Uterus (tissue), 4 donors: ENCODE data around the gene KCNQ5. TPM values are rescaled to one million over a fixed set of nuclear protein-coding genes. Genes with fewer than 3 reads are reported as not detected.

Source experiments
- DNase-seq, 2 donors: peaks; one replicate each; pipeline ENCODE4 v3.0.0-alpha.2; 2019 to 2020
- H3K27ac ChIP-seq, 2 donors: fragments of 200-600 bp; sonication (generic); 1 replicate in 1 of 2; 2 replicates in 1 of 2; pipeline ENCODE4 v1.5.1; 2016 to 2018
- H3K27me3 ChIP-seq, 2 donors: fragments of 200-600 bp; sonication (generic); one replicate each; pipeline ENCODE4 v1.5.1; 2018 to 2019; ENCODE audit warnings: control low read depth in 1 of 2
- H3K36me3 ChIP-seq, 2 donors: fragments of 200-600 bp; sonication (generic); one replicate each; pipeline ENCODE4 v1.5.1; 2019; ENCODE audit warnings: control low read depth in 1 of 2
- H3K4me1 ChIP-seq, 2 donors: fragments of 200-600 bp; sonication (generic); one replicate each; pipeline ENCODE4 v1.5.1; 2018 to 2019; ENCODE audit warnings: control low read depth in 1 of 2
- H3K4me3 ChIP-seq, 2 donors: fragments of 200-600 bp; sonication (generic); 1 replicate in 1 of 2; 2 replicates in 1 of 2; pipeline ENCODE4 v1.5.1; 2018 to 2019; ENCODE audit warnings: mild to moderate bottlenecking in 1 of 2
- H3K9me3 ChIP-seq, 2 donors: fragments of 200-600 bp; sonication (generic); one replicate each; pipeline ENCODE4 v1.5.1; 2019; ENCODE audit warnings: control low read depth in 1 of 2
- CTCF ChIP-seq, 4 experiments: fragments of 200-600 bp in 2 of 4; fragments of 450-650 bp in 2 of 4; sonication (generic) in 2 of 4; IDR thresholded peaks; one replicate each; pipeline ENCODE4 v1.5.1; 2016 to 2019; ENCODE audit warnings: antibody characterized with exemption in 4 of 4, mild to moderate bottlenecking in 2 of 4, moderate library complexity in 1 of 4
- POLR2A ChIP-seq, 2 donors: fragments of 450-650 bp; IDR thresholded peaks; one replicate each; pipeline ENCODE4 v1.6.1; 2016; ENCODE audit warnings: antibody characterized with exemption in 2 of 2, mild to moderate bottlenecking in 1 of 2, moderate library complexity in 1 of 2
- intact Hi-C: fragments of 100-400 bp; cut with DNase I; formaldehyde crosslinking; loops from one replicate; pipeline ENCODE4 v1.15.1; 2023; ENCODE audit warnings: low total_unique reads
- total RNA-seq, 4 donors: library from RNA; depleted of rRNA in 3 of 4; stranded (reverse); fragments of >200 nt in 3 of 4; gene quantifications; one replicate each; pipeline versions ENCODE4 v1.1.0 to v1.2.4, GENCODE V29; 2014 to 2023
- donor health status: DM: yes; HTN: yes; CAD: no.

The KCNQ5 gene
- total RNA-seq, 4 donors from 2014 or later = 0.34 to 2.4 TPM; not detected in 2

- H3K27me3 ChIP-seq = no peaks in the 10 kb centered on the region
- H3K36me3 ChIP-seq = no peaks in the 10 kb centered on the region
- no peak overlapping the region for H3K27ac ChIP-seq
- H3K4me3 ChIP-seq = no peak overlapping the region
- intact Hi-C loops = no loop called here
- no peak for TF ChIP-seq CTCF (IDR thresholded peaks at IDR 0.05)
- TF ChIP-seq POLR2A (IDR thresholded peaks at IDR 0.05) = no peak
- no peaks in the 10 kb centered on the region for H3K9me3 ChIP-seq
- no peaks in the 10 kb centered on the region for H3K4me1 ChIP-seq
- DNase-seq = no peak
Observed at GRCh38 chr6:73006146-73006545, 384.3 kb downstream of the KCNQ5 start.

DNA sequence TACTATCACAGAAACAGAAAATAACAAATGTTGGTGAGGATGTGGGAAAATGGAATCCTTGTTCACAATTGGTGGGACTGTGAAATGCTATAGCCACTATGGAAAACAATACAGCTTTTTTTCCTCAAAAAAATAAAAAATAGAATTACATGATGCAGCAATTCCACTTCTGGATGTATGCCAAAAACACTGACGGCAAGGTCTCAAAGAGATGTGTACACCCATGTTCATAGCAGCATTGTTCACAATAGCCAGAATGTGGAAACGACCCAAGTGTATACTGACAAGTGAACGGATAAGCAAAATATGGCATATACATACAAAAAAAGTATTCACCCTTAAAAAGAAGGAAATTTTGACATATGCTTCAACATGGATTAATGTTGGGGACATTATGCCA, 390.1 kb downstream of the KCNQ5 start:
- no peaks in the 10 kb centered on the region for H3K9me3 ChIP-seq
- TF ChIP-seq POLR2A (IDR thresholded peaks at IDR 0.05) (no peak), CTCF (IDR thresholded peaks at IDR 0.05) (no peak)
- no peaks in the 10 kb centered on the region for H3K36me3 ChIP-seq
- H3K4me3 ChIP-seq = no peak overlapping the region
- no peak for DNase-seq
- no peak overlapping the region for H3K27ac ChIP-seq
- H3K4me1 ChIP-seq = no peaks in the 10 kb centered on the region
- intact Hi-C loops = no loop called here
- H3K27me3 ChIP-seq = no peaks in the 10 kb centered on the region

- Histone ChIP-seq H3K36me3 (no peaks in the 10 kb centered on the region), H3K4me3 (no peak overlapping the region), H3K27ac (no peak overlapping the region), H3K27me3 (no peaks in the 10 kb centered on the region), H3K4me1 (no peaks in the 10 kb centered on the region), H3K9me3 (no peaks in the 10 kb centered on the region)
- DNase-seq = no peak
- intact Hi-C loops = no loop called here
- TF ChIP-seq CTCF (IDR thresholded peaks at IDR 0.05) (no peak), POLR2A (IDR thresholded peaks at IDR 0.05) (no peak)
Observed at GRCh38 chr6:73017476-73017875, 395.6 kb downstream of the KCNQ5 start.

DNA sequence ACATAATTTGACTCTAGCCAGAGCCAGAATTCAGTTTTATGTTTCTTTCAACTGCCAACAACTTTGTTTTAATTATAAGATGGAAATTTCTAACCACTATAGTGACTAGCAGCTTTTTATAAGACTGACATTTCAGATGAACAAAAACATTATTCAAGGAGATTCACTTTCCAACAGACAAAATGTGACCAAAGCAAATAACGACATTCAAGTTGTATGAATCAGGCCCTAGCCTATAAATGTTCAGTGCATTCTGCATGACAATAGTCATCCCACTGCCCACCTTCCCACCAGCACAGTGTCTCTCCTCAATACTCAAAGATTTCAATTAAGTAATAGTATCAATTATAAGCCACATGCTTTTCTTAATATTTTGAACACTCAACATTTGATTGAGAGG, 402.7 kb downstream of the KCNQ5 start:
- intact Hi-C loops = no loop called here
- DNase-seq = no peak
- Histone ChIP-seq H3K4me1 (no peaks in the 10 kb centered on the region), H3K36me3 (no peaks in the 10 kb centered on the region), H3K9me3 (no peaks in the 10 kb centered on the region), H3K4me3 (no peak overlapping the region), H3K27me3 (no peaks in the 10 kb centered on the region), H3K27ac (no peak overlapping the region)
- TF ChIP-seq CTCF (IDR thresholded peaks at IDR 0.05) = no peak
- no peak for TF ChIP-seq POLR2A (IDR thresholded peaks at IDR 0.05)

GRCh38 chr6:73027691-73028090, 405.8 kb downstream of the KCNQ5 start:
- no peaks in the 10 kb centered on the region for H3K36me3 ChIP-seq
- no peak for DNase-seq
- H3K4me1 ChIP-seq = no peaks in the 10 kb centered on the region
- no peak overlapping the region for H3K4me3 ChIP-seq
- no peak overlapping the region for H3K27ac ChIP-seq
- H3K9me3 ChIP-seq = no peaks in the 10 kb centered on the region
- TF ChIP-seq CTCF (IDR thresholded peaks at IDR 0.05) (no peak), POLR2A (IDR thresholded peaks at IDR 0.05) (no peak)
- intact Hi-C loops = no loop called here
- H3K27me3 ChIP-seq = no peaks in the 10 kb centered on the region
